GM19351 (cell line): Measurements from ENCODE around the gene CLCNKA.
"Not testable (repeated sequence)": the region's sequence is repeated elsewhere in the genome, so short reads cannot be mapped to it uniquely, and the experiment has no call there.

ENCODE experiments used
- ATAC-seq: cut with Tn5 transposase; IDR thresholded peaks from one replicate; pipeline ENCODE4 v1.9.1; 2021; ENCODE audit warnings: mild to moderate bottlenecking, moderate library complexity; ENCODE audit not compliant: unreplicated experiment

Gene CLCNKA

DNA sequence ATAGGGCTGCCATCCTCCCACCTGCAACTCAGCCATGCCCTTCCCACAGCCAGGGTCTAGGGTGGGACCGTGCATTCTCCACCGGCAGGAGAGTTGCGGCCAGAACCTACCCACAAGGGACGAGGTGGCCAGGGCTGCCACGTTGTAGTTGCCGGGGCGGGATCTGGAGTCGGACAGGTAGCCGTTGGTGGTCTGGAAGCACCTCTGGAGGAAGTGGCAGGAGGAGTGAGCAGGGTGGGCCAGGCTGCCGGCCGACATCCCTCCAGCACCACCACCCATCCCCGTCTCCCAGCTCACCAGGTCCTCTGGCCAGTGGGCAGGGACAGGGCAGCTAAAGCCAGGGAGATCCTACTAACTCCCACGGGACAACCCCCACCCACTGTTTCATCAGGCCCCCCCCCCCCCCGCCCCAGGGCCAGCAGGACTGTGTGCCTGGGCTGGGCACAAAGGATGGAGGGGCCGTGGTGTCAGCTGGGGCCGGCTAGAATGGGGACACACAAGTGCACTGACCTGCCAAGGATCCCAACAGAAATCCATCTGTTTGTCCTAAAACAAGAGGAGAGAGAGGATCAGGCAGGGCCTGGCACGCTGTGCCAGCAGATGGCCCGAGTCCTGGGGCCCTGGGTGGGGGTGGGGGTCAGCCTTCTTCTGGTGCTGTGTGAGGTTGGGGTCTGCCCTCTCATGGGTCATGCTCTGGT lies 40.3 kb downstream of the CLCNKA start:
- ATAC-seq = not testable (repeated sequence)

DNA sequence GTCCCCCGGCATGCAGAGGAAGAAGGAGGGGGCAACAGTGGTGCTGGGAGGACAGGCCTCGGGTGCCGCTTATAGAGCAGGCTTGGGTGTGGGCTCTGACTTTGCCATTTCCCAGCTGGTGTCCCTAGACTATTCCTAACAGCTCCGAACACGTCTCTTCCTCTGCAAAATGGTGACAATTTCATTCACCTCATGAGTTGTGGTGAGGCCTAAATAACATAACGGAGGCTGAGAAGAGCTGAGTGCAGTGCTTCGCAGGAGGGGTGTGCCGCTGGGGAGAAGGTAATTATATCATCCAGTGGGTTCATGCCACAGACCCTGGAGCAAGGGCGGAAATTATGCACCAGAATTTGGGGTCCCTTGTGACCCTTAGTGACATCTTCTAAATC lies 40.8 kb downstream of the CLCNKA start:
- not testable (repeated sequence) for ATAC-seq

DNA sequence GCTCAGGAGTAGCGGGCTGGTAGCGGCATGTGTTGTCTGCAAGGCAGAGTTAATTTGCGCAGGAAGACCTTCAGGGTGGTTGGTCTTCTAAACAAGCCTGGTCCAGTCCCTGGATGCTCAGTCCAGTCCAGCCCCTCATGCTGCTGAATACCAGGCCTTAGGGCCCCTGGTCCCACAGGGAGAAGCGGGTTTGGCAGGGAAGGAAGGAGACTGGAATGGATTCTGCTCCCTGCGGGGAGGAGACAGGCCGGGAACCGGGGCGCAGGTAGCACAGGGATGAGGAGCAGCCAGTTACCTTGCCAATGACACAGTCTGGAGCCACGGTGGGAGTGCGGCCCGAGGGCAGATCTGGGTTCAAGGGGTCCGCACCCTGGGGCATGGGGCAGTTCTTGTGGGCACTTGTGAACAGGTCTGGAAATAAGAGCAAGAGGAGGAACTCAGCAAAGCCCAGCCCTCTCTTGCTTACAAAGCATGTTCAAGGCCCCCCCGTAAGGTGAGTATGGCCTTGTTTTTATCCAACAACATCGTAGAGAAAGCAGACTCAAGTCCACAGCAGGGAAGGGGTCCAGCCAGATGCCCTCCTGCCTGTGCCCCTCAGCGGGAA lies 41.5 kb downstream of the CLCNKA start:
- ATAC-seq = no peak

DNA sequence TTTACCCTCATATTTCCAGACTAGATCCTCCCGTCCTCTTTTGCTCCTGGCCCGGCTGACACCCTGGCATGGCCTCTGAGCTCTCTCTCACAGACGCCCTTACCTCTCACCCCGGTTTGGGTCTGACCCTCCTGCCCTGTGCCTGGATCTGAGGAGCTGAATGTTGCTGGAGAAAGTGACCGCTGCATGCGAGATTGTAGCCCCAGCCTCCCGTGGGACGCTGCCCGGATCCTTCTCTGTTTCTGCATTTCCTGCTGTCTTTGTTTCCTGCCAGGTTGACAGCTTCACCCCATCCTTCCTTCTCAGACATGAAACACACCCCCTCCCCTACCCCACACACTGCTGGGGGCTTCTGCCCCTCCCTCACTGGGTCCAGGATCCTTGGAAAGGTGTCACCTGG lies 42.1 kb downstream of the CLCNKA start:
- no peak for ATAC-seq

DNA sequence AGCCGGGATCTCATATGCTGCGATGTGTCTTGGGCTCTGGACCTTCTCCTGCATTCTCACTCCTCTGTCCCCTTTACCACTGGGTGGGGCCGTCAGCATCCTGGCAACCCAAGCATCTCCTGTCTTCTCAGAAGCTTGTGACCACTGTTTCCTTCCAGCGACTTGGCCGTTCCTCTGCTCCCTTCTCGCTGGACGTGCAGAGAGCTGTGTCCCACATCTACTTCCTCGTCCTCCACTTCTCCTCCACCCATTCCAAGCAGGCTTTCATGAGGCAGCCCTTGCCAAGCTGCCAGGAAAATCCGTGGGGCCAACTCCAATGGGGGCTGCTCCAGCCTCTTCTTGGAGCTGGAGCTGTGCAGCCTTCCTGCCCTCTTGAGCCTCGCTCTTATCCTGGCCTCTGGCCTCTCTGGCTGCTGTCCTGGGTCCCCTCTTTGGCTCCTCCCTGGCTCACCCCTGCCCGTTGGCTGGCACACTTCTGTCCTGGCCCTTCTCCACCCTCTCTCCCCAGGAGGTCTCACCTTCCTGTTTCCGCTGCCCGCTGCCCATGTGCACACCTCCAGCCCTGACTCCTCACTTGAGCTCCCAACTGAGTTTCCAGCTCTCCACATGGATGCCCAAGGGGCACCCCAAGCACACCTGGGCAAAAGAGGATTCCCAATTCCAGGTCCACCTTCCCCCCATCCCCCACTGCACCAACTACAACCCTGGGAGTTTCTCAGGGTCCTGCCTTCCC lies 42.9 kb downstream of the CLCNKA start:
- no peak for ATAC-seq

DNA sequence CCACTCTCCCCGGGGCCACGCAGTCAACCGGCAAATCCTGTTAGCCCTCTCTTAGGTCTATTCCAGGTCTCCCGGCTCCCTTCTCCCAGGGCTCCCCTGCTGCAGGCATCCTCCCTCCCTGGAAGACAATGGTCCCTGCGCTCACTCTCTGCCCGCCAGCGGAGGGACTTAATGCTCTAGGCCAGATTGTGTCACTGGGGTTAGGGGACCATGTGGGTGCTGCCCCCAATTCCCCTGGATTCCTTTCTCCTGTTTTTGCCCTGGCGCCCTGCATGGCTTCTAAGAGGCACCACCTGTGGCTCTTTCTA lies 43.4 kb downstream of the CLCNKA start:
- ATAC-seq = no peak

DNA sequence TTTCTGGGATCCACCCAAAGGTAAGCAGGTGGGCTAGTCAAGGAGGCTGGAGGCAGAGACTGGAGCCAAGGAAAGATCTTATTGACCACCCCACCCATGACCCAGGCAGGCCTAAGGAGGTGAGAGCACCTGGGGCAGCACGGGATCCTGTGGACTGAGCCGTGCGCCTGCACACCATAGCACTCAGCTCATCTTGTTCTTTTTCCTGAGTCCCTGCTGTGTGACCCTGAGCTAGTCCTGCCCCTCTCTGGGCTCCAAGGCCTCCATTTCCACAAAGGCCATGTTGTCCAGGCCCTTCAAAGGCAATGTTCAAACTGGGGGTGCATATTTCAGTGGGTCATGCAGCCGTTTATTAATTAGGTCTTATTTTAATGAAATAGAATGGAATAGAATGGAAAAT lies 44.4 kb downstream of the CLCNKA start:
- no peak for ATAC-seq

DNA sequence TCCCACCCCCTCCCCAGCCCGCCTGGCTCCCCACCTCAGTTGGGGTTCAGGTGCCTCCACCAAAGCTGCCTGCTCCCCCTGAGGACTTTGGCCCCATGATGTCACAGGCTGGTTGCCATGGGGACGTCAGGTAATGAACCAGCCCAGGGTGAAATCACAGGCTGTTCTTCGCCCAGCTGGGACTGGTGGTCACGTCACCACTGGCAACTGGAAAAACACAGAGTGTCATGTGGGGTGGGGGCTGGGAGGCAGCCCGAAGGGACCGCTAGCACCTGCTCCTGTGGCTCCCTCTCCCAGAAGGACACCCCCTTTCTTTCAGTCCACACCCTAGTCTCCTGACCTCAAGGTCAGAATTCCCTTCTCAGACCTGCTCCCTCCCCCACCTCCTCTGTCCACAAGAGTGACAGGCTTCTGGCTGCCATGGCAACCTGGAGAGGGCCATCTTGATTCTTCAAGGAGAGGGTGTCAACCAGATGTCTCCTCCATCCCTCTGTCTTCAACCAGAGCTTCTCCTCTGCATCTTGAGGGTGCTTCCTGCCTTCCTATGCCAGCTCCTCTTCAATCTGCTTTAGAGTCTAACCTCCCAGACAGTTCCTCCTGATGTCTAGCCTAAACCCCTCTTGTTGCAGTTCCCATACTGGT lies 45.4 kb downstream of the CLCNKA start:
- ATAC-seq = no peak

DNA sequence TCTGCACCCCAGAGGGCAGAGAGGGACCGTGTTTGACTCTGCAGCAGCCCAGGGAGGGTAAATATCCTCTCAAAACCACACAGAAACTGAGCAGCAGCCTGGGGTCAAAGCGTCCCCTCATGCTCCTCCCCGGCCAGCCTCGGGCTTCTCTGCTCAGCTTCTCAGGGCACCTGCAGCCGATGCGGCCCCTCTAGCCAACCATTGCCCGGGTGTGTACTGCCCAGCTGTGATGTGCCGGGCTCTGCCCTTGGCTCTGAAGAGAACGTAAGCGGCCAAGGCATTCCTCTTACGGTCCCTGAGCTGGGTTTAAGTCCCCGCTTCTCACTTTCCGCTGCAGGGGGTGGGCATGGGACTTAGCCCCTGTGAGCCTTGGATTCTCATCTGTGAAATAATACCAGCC lies 46.1 kb downstream of the CLCNKA start:
- ATAC-seq = no peak

DNA sequence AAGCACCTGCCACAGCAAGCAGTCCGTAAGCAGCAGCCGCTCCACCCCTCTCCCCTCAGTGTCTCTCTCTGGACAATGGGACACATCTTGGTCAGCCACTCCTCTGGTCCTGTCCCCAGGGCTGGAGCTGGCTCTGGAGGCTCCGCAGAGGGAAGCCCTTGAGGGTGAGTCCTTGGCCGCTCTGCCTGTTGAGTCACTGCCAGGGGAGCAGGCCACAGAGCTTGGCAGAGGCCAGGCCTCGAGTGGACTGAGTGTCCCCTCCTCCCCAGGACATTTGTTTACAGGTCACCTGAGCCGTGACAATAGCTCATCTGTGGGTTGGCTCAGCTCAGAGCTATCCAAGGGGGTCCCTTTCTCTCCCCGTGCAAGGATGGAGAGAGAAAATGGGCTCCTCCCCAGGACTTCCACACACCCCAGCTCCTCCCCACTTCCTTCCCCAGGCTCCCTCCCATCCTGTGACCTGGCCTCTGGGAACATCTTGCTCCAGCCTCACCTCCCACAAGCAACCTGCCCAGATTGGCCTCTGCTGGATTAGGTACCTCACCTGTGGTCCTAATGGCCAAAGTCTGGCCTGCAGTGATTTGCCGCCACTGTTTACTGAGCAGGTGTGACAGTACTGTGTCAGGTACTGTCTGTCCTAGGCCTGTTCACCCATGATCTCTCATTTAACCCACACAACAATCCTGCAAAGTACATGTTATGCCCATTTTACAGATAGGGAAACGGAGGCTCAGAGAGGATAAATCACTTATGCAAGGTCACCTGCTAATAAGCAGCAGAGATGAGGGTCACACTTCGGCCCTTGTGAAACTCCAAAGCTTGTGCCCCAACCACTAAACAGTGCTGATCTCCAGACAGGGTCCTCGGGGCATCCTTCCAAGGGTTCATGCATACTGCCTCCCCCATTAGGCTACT lies 46.8 kb downstream of the CLCNKA start:
- ATAC-seq = no peak

DNA sequence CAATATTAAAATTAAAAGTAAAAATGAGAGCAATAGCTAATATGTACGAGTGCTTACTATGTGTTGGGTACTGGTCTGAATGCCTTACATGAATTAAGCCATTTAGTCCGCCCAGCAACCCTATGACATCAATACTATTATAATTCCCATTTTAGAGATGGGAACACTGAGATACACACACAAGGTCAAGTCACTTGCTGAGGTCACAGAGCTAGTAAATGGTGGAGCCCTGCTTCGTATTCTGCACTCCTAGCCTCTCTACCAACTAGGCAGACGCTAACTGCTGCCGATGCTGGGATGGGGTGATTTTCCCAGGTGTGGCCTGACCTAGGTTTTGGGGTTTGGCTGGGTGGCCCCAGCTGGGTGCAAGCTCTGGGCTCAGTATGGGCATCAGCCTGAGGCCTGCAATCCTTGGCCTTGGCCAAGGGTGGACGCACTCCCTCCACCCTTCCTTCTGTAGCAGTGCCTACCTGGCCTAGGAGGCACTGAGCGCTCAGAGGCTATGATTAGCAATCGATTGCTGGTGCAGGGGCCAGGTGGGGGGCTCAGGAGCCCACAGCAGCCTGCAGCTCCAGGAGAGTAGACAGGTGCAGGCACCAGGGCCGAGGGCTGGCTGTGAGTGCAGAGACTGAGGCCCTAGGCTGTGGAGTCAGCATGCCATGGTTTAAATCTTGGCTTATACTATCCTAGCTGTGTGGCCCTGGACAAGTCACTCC lies 49.0 kb downstream of the CLCNKA start:
- ATAC-seq = no peak

DNA sequence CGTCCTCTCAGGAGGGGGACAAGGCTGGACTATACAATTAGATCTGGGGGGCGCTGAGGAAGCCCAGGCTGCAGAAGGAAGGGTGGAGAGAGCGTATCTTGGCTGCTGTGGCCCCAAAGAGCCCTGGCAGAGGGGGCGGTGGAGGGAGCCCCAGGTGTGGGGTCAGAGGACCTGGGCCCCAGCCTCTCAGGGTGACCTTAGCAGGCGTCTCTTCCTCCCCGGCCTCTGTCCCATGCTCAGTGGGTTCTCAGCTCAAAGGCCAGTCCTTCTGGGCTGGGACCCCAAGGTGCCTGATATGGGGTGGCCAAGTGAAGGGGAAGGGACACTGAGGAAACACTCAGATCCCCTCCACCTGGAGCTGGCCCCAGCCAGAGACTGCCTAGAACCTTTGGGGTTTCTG lies 49.8 kb downstream of the CLCNKA start:
- no peak for ATAC-seq

DNA sequence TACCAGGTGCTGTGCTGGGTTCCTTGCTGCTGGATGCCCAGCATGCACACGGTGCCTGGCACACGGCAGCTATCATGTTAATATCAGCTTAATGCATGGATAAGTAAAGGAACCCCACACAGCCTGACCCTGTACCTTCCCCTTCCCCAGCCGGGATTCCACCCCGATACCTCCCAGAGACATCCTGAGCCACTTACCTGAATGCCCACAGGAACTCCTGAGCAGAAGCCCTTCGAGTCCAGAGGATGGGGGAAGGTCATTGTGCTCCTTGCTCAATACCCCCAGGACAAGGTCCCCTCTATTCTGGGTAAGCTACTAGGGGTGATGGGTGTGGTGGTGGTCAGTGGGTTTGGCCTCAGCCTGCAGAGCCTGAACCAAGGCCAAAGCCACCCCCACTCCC lies 50.3 kb downstream of the CLCNKA start:
- no peak for ATAC-seq

DNA sequence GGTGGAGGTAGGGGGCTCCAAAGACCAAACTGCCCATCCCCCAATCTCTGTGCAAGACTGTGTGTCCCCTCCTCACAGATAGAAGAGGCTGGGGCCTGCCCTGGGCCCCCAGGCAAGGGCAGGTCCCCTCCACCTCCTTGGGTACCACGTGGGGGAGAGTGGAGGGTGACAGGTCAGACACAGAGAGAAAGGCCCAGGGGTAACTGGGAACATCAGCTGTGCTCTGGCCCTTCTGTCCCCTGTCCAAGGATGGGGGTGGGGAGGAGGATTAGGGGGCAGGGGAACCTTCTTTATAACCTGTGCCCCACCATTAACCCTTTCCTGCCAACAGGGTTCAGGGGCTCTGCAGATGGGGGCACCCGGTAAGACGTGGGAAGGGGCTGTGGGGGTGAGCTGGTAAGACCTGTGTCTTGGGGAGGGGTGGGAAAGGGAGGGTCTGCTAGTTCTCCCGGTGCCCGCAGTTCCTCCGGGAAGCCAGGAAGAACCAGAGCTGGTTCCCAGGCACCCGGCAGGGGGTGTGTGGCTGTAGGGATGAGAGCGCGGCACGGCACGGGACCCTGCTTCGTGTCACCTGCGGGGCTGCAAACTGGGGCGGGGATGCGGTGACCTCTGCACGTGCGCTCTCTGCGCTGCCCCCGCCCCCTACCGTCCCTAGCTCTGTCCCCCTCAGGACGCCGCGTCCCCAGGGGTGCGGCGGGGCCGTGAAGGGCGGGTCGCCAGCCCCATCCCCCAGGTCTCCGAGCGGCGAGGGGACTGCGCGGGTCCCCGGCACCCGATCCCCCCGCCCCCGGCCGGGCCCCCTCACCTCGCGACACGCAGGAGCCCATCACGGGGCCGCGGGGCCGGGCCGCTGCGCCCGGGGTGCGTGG lies 51.0 kb downstream of the CLCNKA start:
- ATAC-seq = no peak

DNA sequence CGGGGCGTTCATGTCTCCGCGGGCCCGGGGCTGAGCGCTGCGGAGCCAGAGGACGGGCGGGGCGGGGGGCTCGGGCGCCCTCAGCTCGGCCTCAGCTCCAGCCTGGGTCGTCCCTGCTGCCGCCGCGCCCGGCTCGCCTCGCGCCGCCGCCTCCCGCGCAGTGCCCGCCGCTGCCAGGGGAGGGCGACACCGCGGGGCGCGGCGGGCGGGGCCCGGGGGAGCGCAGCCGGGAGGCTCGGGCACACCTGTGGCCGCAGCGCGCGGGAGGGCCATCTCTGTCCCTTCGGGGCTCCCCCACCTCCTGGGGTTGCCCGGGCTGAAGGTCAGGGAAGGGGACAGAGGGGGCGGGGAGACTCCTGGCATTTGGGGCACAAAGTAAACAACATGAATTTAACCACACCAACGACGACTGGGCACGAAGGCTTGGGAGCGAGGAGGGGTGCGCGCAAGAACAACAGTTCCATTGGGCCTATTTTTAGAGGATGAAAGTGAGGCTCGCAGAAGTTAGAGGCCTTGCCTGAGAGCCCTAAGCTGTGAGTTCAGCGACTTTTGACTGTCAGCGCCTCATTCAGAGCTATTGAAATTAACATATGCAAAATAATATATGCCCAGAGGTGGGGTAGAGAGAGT lies 51.8 kb downstream of the CLCNKA start, which contains the start of gene FAM131C:
TSS of gene FAM131C (minus strand) at position 162 of the 630 bp plus-strand sequence. CDS start 209 bp downstream, outside the sequence.
- peak; percentile 57 for ATAC-seq

DNA sequence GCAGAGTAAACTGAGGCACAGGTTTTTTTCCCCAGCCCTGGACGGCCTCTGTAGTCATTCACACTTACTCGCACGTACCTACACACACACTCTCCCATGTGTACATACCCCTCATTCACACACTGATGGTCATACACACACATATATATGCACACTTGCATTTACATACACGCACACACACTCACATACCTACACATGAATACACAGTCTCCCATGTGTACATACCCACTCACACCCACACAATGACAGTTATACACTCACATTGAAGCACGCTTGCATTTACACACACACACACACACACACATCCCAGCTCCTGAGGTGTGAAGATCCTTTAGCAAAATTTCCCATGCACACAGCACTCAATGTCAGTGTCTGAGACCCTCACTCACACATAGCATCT lies 52.4 kb downstream of the CLCNKA start:
- no peak for ATAC-seq

DNA sequence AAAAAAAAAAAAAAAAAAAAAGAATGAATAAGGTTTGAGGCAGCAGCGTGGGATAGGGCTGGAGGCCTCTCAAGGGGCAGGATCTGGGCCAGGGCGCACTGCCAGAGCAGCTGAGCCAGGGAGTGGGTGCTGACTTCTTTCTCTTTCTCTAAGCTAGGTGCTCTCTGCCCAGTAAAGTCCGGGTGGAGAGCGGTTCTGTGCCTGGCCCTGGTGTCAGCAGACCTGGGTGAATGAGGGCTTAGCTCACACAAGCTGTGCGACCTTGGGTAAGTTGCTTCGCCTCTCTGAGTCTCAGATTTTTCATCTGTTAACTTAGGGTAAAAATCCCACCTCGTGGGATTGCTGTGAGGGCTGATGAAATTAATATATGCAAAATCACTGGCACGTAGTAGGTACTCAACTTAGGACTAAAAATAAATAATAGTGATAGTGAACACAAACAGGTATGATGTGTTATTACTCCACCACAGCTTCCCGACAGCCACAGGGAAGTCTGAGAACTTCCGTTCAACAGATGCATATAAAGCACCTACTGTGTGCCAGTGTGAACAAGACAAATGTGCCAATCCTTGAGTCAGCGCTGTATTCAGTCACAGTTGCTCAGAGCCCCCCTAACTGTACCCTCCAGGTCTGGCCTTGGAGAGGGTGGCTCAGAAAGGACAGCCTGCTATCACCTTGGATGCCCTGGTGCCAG lies 53.6 kb downstream of the CLCNKA start:
- no peak for ATAC-seq
